HepG2 (cell line): ENCODE data around the gene ACO1. TPM values are rescaled to one million over a fixed set of nuclear protein-coding genes. Genes with fewer than 3 reads are reported as not detected.

ENCODE experiments used
- BRD4 ChIP-seq: sonication (generic); formaldehyde crosslinking; IDR thresholded peaks from 2 replicates; pipeline ENCODE4 v1.4.0; 2020; ENCODE audit warnings: missing genetic modification reagents
- DMAP1 ChIP-seq: IDR thresholded peaks from 2 replicates; pipeline ENCODE4 v1.6.1; 2016
- DNMT1 ChIP-seq: sonication (generic); formaldehyde crosslinking; IDR thresholded peaks from 2 replicates; pipeline ENCODE4 v1.5.1; 2020; ENCODE audit warnings: mild to moderate bottlenecking, missing genetic modification reagents
- DNMT3B ChIP-seq: conservative IDR thresholded peaks from 2 replicates; pipeline ENCODE4 v1.6.1; 2016; ENCODE audit warnings: missing biosample characterization, control low read depth
- ESRRA ChIP-seq: sonication (generic); formaldehyde crosslinking; IDR thresholded peaks from 2 replicates; pipeline ENCODE4 v1.5.1; 2020; ENCODE audit warnings: mild to moderate bottlenecking, low read depth, missing genetic modification reagents
- FOXP1 ChIP-seq, 2 experiments: fragments of 450-650 bp in 1 of 2; IDR thresholded peaks; 2 replicates each; pipeline ENCODE4 v1.6.1; 2017 to 2018; ENCODE audit warnings: antibody characterized with exemption in 1 of 2
- GFI1 ChIP-seq: sonication (generic); formaldehyde crosslinking; IDR thresholded peaks from 2 replicates; pipeline ENCODE4 v1.5.0; 2020; ENCODE audit warnings: missing genetic modification reagents, mild to moderate bottlenecking, borderline replicate concordance
- GTF2F1 ChIP-seq: fragments of 150-350 bp; IDR thresholded peaks from 2 replicates; pipeline ENCODE4 v1.6.1; 2014; ENCODE audit warnings: low read length
- ISL2 ChIP-seq: sonication (generic); formaldehyde crosslinking; IDR thresholded peaks from 2 replicates; pipeline ENCODE4 v1.5.0; 2020; ENCODE audit warnings: missing genetic modification reagents
- PAWR ChIP-seq: sonication (generic); formaldehyde crosslinking; IDR thresholded peaks from 2 replicates; pipeline ENCODE4 v1.4.0; 2020; ENCODE audit warnings: missing genetic modification reagents, mild to moderate bottlenecking, borderline replicate concordance
- SCMH1 ChIP-seq: sonication (generic); formaldehyde crosslinking; IDR thresholded peaks from 2 replicates; pipeline ENCODE4 v1.9.0; 2021; ENCODE audit warnings: missing genetic modification reagents, mild to moderate bottlenecking, borderline replicate concordance
- TBL1XR1 ChIP-seq: fragments of 150-350 bp; IDR thresholded peaks from 2 replicates; pipeline ENCODE4 v1.6.1; 2014; ENCODE audit warnings: borderline replicate concordance, low read length; ENCODE audit not compliant: partially characterized antibody
- ZFY ChIP-seq: sonication (generic); formaldehyde crosslinking; IDR thresholded peaks from 2 replicates; pipeline ENCODE4 v1.4.0; 2020; ENCODE audit warnings: missing genetic modification reagents
- ZNF205 ChIP-seq: IDR thresholded peaks from 2 replicates; pipeline ENCODE4 v1.6.1; 2018; ENCODE audit warnings: missing biosample characterization, missing genetic modification reagents
- ZNF556 ChIP-seq: sonication (generic); formaldehyde crosslinking; IDR thresholded peaks from 2 replicates; pipeline ENCODE4 v1.4.0; 2020; ENCODE audit warnings: mild to moderate bottlenecking, missing genetic modification reagents, borderline replicate concordance
- ZNF747 ChIP-seq: sonication (generic); formaldehyde crosslinking; IDR thresholded peaks from 2 replicates; pipeline ENCODE4 v1.8.1; 2023; ENCODE audit warnings: missing genetic modification reagents, mild to moderate bottlenecking, borderline replicate concordance
- ZNF841 ChIP-seq: sonication (generic); formaldehyde crosslinking; IDR thresholded peaks from 2 replicates; pipeline ENCODE4 v1.8.1; 2023; ENCODE audit warnings: missing genetic modification reagents, borderline replicate concordance
- ZSCAN20 ChIP-seq: sonication (generic); formaldehyde crosslinking; IDR thresholded peaks from 2 replicates; pipeline ENCODE4 v1.4.0; 2020; ENCODE audit warnings: missing genetic modification reagents, mild to moderate bottlenecking, borderline replicate concordance
- polyA plus RNA-seq, 8 experiments: library from polyadenylated mRNA; depleted of rRNA in 3 of 8; stranded (reverse) in 7 of 8; unstranded in 1 of 8; fragments of >200 nt; fragmentation: Illumina TruSeq in 4 of 8; extraction: Trizol in 4 of 8; gene quantifications; 2 replicates each; pipeline versions ENCODE4 v1.2.1 to v1.2.3, GENCODE V29; 2011 to 2016; ENCODE audit warnings: low read depth in 4 of 8, missing spikeins in 1 of 8, mixed read lengths in 1 of 8; ENCODE audit not compliant: insufficient read depth in 1 of 8
- total RNA-seq, 5 experiments: library from RNA; depleted of rRNA; stranded (reverse); fragments of >200 nt; fragmentation: Illumina TruSeq; extraction: Trizol; gene quantifications; 2 replicates each; pipeline ENCODE4 v1.2.3, GENCODE V29; 2016; ENCODE audit warnings: low read depth in 1 of 5
- TF ChIP-seq, protein P1 (sequence below): sonication (generic); formaldehyde crosslinking; IDR thresholded peaks from 2 replicates; pipeline ENCODE4 v1.5.0; 2020; ENCODE audit warnings: mild to moderate bottlenecking, missing genetic modification reagents
- TF ChIP-seq, protein P2 (sequence below): IDR thresholded peaks from 2 replicates; pipeline ENCODE4 v1.6.1; 2016
- TF ChIP-seq, protein P3 (sequence below), 2 experiments: sonication (generic) in 1 of 2; formaldehyde crosslinking in 1 of 2; IDR thresholded peaks; 2 replicates each; pipeline versions ENCODE4 v1.5.1 to v1.6.1; 2011 to 2020; ENCODE audit warnings: borderline replicate concordance in 1 of 2, low read depth in 1 of 2, low read length in 1 of 2, mild to moderate bottlenecking in 1 of 2, missing genetic modification reagents in 1 of 2, moderate library complexity in 1 of 2
- TF ChIP-seq, protein P4 (sequence below): sonication (generic); formaldehyde crosslinking; IDR thresholded peaks from 2 replicates; pipeline ENCODE4 v1.4.0; 2020; ENCODE audit warnings: mild to moderate bottlenecking, missing genetic modification reagents
- TF ChIP-seq, protein P5 (sequence below): sonication (generic); formaldehyde crosslinking; IDR thresholded peaks from 2 replicates; pipeline ENCODE4 v1.4.0; 2020; ENCODE audit warnings: missing genetic modification reagents

Gene ACO1
- total and polyA plus RNA-seq, 2 of the 13 experiments (the other 11 are each of a cell fraction or from before 2014, with no cell fraction given): 20.1 to 48.2 TPM

DNA sequence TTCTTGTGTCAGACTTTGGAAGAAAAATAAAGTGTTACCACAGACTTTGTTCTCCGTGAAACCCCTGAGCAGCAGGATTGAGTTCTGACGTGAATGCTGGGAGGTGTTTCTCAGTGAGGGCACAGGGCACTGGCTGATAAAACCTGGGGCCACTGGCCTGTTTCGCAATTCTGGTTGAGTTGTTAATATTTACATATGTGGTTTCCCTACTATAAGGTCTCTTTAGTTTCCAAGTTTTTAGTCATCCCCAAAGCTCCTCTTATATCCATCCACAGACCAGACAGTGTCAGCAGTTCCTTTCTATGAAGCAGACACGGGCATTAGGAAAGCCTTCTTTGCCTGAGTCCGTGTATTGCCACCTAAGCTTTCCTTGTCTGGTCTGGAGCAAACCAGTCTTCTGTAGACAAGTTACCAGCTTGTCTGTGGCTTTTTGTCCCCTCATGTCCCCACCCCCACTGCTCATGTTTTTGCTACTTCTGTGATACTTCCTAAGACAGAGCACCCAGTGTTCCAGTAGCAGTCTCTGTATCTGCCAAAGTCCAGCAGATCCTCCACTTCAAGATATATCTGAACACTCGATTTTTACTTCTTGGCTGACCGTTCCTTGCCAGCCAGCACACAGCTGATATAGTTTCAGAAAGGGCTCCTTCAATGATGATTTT, 42.0 kb downstream of the ACO1 start (continued):
- TF ChIP-seq ZFY (CRISPR knock-in tag) (no peak), ESRRA (CRISPR knock-in tag) (no peak), DNMT3B (CRISPR knock-in tag) (no peak), SCMH1 (CRISPR knock-in tag) (no peak), ZSCAN20 (CRISPR knock-in tag) (no peak), GFI1 (no peak), TBL1XR1 (no peak), GTF2F1 (no peak), BRD4 (CRISPR knock-in tag) (no peak), DNMT1 (no peak), ZNF747 (no peak), ISL2 (CRISPR knock-in tag) (peak; percentile 77), FOXP1 (IDR thresholded peaks at IDR 0.05) (no peak), FOXP1 (CRISPR knock-in tag; IDR thresholded peaks at IDR 0.05) (peak; percentile 69), ZNF841 (no peak), PAWR (no peak), ZNF205 (0 out of 2 replicates have a peak, but pooled peaks have one; percentile 64), DMAP1 (CRISPR knock-in tag) (no peak), ZNF556 (CRISPR knock-in tag) (0 out of 2 replicates have a peak, but pooled peaks have one; percentile 40)
- TF ChIP-seq, protein P1, sequence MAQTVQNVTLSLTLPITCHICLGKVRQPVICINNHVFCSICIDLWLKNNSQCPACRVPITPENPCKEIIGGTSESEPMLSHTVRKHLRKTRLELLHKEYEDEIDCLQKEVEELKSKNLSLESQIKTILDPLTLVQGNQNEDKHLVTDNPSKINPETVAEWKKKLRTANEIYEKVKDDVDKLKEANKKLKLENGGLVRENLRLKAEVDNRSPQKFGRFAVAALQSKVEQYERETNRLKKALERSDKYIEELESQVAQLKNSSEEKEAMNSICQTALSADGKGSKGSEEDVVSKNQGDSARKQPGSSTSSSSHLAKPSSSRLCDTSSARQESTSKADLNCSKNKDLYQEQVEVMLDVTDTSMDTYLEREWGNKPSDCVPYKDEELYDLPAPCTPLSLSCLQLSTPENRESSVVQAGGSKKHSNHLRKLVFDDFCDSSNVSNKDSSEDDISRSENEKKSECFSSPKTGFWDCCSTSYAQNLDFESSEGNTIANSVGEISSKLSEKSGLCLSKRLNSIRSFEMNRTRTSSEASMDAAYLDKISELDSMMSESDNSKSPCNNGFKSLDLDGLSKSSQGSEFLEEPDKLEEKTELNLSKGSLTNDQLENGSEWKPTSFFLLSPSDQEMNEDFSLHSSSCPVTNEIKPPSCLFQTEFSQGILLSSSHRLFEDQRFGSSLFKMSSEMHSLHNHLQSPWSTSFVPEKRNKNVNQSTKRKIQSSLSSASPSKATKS (CRISPR knock-in tag): no peak
- TF ChIP-seq, protein P2, sequence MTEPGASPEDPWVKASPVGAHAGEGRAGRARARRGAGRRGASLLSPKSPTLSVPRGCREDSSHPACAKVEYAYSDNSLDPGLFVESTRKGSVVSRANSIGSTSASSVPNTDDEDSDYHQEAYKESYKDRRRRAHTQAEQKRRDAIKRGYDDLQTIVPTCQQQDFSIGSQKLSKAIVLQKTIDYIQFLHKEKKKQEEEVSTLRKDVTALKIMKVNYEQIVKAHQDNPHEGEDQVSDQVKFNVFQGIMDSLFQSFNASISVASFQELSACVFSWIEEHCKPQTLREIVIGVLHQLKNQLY (CRISPR knock-in tag): no peak
- TF ChIP-seq, protein P3, sequence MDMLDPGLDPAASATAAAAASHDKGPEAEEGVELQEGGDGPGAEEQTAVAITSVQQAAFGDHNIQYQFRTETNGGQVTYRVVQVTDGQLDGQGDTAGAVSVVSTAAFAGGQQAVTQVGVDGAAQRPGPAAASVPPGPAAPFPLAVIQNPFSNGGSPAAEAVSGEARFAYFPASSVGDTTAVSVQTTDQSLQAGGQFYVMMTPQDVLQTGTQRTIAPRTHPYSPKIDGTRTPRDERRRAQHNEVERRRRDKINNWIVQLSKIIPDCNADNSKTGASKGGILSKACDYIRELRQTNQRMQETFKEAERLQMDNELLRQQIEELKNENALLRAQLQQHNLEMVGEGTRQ (IDR thresholded peaks at IDR 0.05; ENCODE audit: low read depth, low read length): no peak
- TF ChIP-seq, protein P3 (CRISPR knock-in tag; IDR thresholded peaks at IDR 0.05; ENCODE audit: borderline replicate concordance): no peak
- TF ChIP-seq, protein P4, sequence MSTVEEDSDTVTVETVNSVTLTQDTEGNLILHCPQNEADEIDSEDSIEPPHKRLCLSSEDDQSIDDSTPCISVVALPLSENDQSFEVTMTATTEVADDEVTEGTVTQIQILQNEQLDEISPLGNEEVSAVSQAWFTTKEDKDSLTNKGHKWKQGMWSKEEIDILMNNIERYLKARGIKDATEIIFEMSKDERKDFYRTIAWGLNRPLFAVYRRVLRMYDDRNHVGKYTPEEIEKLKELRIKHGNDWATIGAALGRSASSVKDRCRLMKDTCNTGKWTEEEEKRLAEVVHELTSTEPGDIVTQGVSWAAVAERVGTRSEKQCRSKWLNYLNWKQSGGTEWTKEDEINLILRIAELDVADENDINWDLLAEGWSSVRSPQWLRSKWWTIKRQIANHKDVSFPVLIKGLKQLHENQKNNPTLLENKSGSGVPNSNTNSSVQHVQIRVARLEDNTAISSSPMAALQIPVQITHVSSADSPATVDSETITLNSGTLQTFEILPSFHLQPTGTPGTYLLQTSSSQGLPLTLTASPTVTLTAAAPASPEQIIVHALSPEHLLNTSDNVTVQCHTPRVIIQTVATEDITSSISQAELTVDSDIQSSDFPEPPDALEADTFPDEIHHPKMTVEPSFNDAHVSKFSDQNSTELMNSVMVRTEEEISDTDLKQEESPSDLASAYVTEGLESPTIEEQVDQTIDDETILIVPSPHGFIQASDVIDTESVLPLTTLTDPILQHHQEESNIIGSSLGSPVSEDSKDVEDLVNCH (CRISPR knock-in tag): no peak
- TF ChIP-seq, protein P5, sequence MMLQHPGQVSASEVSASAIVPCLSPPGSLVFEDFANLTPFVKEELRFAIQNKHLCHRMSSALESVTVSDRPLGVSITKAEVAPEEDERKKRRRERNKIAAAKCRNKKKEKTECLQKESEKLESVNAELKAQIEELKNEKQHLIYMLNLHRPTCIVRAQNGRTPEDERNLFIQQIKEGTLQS (CRISPR knock-in tag): no peak
